Pancreas (tissue), 10 donors: ENCODE results near the gene CHRNA10. TPM values are rescaled to one million over a fixed set of nuclear protein-coding genes. Genes with fewer than 3 reads are reported as not detected.

Source experiments
- ATAC-seq, 4 donors: fragments of 200-7000 bp; cut with Tn5 transposase; one replicate each; pipeline versions ENCODE4 v1.8.0 to v1.9.1; 2020; ENCODE audit warnings: mild to moderate bottlenecking in 4 of 4, moderate library complexity in 4 of 4
- DNase-seq, 6 donors: peaks; one replicate each; pipeline ENCODE4 v3.0.0-alpha.2; 2020
- FAIRE-seq: peaks from 2 replicates; lab custom pipeline; 2012; peaks lifted over from hg19 to GRCh38; lab: Jason Lieb, UNC
- H3K27ac ChIP-seq, 4 donors: fragments of 200-600 bp; sonication (generic); 1 replicate in 3 of 4; 2 replicates in 1 of 4; pipeline versions ENCODE4 v1.5.0 to v1.8.0; 2020
- H3K27me3 ChIP-seq, 4 donors: fragments of 200-600 bp; one replicate each; pipeline ENCODE4 v1.8.0; 2021
- H3K36me3 ChIP-seq, 3 donors: fragments of 200-600 bp; sonication (generic) in 1 of 3; one replicate each; pipeline versions ENCODE4 v1.5.0 to v1.8.0; 2020 to 2021
- H3K4me1 ChIP-seq, 3 donors: fragments of 200-600 bp; one replicate each; pipeline ENCODE4 v1.8.0; 2021
- H3K4me3 ChIP-seq, 4 donors: fragments of 200-600 bp; sonication (generic) in 2 of 4; one replicate each; pipeline versions ENCODE4 v1.5.0 to v1.8.0; 2020 to 2021
- H3K9me3 ChIP-seq, 4 donors: fragments of 200-600 bp; one replicate each; pipeline ENCODE4 v1.8.0; 2021
- WGBS, 2 donors: extraction: QIAGEN DNeasy Blood & Tissue Kit; methylation state at CpG; one replicate each; pipeline ENCODE4 v1.1.7; 2013; 5-methylcytosine and 5-hydroxymethylcytosine counted together
- intact Hi-C, 3 donors: fragments of 100-400 bp; cut with DNase I; formaldehyde crosslinking; loops; one replicate each; pipeline versions ENCODE4 v1.11.1 to v1.14.2; 2022
- polyA plus RNA-seq, 2 donors: library from polyadenylated mRNA; stranded (reverse); fragments of 200-250 nt; gene quantifications; one replicate each; pipeline ENCODE4 v1.2.3, GENCODE V29; 2013
- total RNA-seq, 6 donors: library from RNA; stranded (reverse); fragmentation: NEBNext Ultra II Directional in 4 of 6; extraction: Animal tissue kit (Norgen Biotek cat#: 25700) in 4 of 6; gene quantifications; one replicate each; pipeline versions ENCODE4 v1.2.1 to v1.2.4, GENCODE V29; 2021 to 2023
- TF ChIP-seq, protein P1 (sequence below), 4 donors: fragments of 200-600 bp; sonication (generic) in 3 of 4; IDR thresholded peaks; one replicate each; pipeline versions ENCODE4 v1.5.0 to v1.8.0; 2021; ENCODE audit warnings: antibody characterized with exemption in 4 of 4
- donor health status: healthy with polysubstance abuse.
- donor health status: DM: no; HTN: no; CAD: no; lungs with moderate emphysema.
- donor health status: DM: no; HTN: no; CAD: no.
- donor health status: control.
- donor health status: control.
- donor health status: Bipolar disorder and iron deficiency.
- donor health status: DM: yes; HTN: yes; CAD: no.
- donor health status: DM: no; HTN: no; CAD: no.
- donor health status: DM: no; HTN: no; CAD: no.
- donor health status: DM: yes; HTN: yes; CAD: no.

Gene CHRNA10
- total and polyA plus RNA-seq, 8 donors: 0.35 to 3.1 (median 0.54) TPM

DNA sequence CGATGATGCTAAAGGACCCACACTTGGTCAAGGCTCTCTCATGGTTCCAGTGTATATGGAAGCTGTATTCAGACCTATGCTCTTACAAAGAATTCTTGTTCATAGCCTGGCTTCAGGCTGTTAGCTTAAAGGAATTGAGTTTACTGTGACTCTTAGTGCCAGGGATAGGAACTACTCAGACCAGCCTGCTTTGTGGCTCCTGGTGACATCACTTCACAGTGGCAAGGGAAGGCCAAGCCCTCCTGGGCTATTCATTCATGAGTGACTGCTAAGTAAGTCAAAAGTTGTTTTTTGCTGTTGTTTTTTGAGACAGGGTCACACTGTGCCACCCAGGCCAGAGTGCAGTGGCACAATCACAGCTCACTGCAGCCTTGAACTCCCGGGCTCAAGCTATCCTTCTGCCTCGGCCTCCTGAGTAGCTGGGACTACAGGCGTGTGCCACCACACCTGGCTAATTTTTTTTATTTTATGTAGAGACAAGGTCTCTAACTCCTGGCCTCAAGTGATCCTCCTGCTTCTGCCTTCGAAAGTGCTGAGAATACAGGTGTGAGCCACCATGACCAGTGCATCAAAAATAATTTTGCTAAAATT, 39.0 kb downstream of the CHRNA10 start:
- TF ChIP-seq, protein P1, sequence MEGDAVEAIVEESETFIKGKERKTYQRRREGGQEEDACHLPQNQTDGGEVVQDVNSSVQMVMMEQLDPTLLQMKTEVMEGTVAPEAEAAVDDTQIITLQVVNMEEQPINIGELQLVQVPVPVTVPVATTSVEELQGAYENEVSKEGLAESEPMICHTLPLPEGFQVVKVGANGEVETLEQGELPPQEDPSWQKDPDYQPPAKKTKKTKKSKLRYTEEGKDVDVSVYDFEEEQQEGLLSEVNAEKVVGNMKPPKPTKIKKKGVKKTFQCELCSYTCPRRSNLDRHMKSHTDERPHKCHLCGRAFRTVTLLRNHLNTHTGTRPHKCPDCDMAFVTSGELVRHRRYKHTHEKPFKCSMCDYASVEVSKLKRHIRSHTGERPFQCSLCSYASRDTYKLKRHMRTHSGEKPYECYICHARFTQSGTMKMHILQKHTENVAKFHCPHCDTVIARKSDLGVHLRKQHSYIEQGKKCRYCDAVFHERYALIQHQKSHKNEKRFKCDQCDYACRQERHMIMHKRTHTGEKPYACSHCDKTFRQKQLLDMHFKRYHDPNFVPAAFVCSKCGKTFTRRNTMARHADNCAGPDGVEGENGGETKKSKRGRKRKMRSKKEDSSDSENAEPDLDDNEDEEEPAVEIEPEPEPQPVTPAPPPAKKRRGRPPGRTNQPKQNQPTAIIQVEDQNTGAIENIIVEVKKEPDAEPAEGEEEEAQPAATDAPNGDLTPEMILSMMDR (IDR thresholded peaks at IDR 0.05): no peak
- intact Hi-C loops: no loop called here
- H3K4me3 ChIP-seq: no peak overlapping the region
- H3K36me3 ChIP-seq: no peaks in the 10 kb centered on the region
- H3K27me3 ChIP-seq: no peaks in the 10 kb centered on the region
- no peak for DNase-seq
- H3K9me3 ChIP-seq: no peaks in the 10 kb centered on the region
- no peaks in the 10 kb centered on the region for H3K4me1 ChIP-seq
- no peak for FAIRE-seq
- 90 to 95% methylated on average over 5 of the region's 5 CpGs for WGBS, 2 donors
- H3K27ac ChIP-seq: no peak overlapping the region
- ATAC-seq: no peak

GRCh38 chr11:3631331-3631730, 39.9 kb downstream of the CHRNA10 start:
- Histone ChIP-seq H3K27ac (no peak overlapping the region), H3K9me3 (no peaks in the 10 kb centered on the region), H3K36me3 (no peaks in the 10 kb centered on the region), H3K4me3 (no peak overlapping the region), H3K4me1 (no peaks in the 10 kb centered on the region), H3K27me3 (no peaks in the 10 kb centered on the region)
- intact Hi-C loops: no loop called here
- no peak for DNase-seq
- WGBS, 2 donors: 86 to 87% methylated on average over 4 of the region's 4 CpGs
- ATAC-seq: no peak
- no peak for FAIRE-seq
- TF ChIP-seq, protein P1 (IDR thresholded peaks at IDR 0.05): no peak

DNA sequence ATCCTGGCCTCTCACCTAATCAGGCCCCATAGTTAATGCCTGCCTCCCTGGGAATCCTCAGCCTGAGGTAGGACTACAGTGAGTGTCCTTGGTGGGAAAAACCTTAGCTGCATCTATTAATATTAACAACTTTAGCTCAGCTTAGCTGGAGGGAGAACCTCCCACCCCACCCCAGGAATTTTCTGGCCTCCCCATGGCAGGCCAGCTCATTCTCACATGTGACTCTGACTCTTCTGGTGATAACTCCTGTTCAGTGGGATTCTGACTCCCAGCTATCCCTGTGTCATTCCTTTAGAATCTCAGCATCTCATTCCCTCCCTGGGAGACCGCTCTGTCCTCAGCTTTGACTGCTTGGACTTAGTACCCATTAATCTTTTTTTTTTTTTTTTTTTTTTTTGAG, 43.9 kb downstream of the CHRNA10 start:
- FAIRE-seq (no peak), DNase-seq (no peak), ATAC-seq (peak in 3 of 4 donors; percentile 12 to 58 (median 56))
- TF ChIP-seq, protein P1 (IDR thresholded peaks at IDR 0.05): no peak
- Histone ChIP-seq H3K4me1 (no peaks in the 10 kb centered on the region), H3K36me3 (no peaks in the 10 kb centered on the region), H3K27ac (no peak overlapping the region), H3K27me3 (no peaks in the 10 kb centered on the region), H3K9me3 (no peaks in the 10 kb centered on the region), H3K4me3 (no peak overlapping the region)
- intact Hi-C loops: no loop called here
- WGBS, 2 donors: 87 to 100% methylated on average over 1 of the region's 1 CpG

DNA sequence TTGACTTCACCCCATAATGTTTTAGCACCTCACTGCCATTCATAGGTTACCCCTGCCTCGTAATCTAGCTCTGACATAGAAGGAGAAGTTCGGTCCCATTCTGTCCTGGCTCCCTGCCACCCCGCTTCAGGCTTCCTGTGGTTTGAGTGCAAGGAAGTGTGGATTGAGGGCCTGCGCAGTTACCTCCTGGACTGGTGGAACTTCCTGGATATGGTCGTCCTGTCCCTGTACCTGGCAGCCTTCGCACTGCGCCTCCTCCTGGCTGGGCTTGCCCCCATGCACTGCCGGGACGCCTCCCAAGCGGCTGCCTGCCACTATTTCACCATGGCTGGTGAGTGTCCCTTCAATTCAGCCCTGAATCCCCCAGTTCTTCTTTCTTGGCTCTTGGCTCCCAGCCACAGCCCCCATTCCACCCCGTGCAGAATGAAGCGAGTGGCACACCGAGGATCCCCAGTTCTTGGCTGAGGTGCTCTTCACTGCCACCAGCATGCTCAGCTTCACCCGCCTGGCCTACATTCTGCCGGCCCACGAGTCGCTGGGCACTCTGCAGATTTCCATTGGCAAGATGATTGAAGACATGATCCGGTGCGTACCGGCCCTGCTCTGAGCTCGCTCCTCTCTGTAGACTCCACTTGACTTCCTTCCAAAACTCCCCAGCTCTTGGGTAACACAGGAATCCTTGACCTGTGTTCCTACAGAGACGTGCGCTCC, 44.8 kb downstream of the CHRNA10 start:
- peak in 3 of 4 donors; percentile 8 to 60 (median 50) for ATAC-seq
- no peak for FAIRE-seq
- whole genome bisulfite sequencing, 2 donors: 85 to 86% methylated on average over 23 of the region's 23 CpGs

More for the DNA sequence above, 44.8 kb downstream of the CHRNA10 start:
- Histone ChIP-seq H3K4me1 (no peaks in the 10 kb centered on the region), H3K9me3 (no peaks in the 10 kb centered on the region), H3K27ac (no peak overlapping the region), H3K4me3 (no peak overlapping the region), H3K27me3 (no peaks in the 10 kb centered on the region), H3K36me3 (no peaks in the 10 kb centered on the region)
- TF ChIP-seq, protein P1 (IDR thresholded peaks at IDR 0.05): no peak
- intact Hi-C loops: no loop called here
- DNase-seq: peak in 1 of 6 donors; percentile 32
